ENCODE results near the gene CNOT2.

The CNOT2 gene

GRCh38 chr12:70243510-70244371 lies 508 bp downstream of the CNOT2 start:
- H3K4me3 ChIP-seq (ENCODE audit: low read depth, low read length), result peak overlapping the region; percentile 64
- no peak for DNase-seq (ENCODE audit: low read depth)
- no peak for TF ChIP-seq CTCF (IDR thresholded peaks at IDR 0.05; ENCODE audit: control insufficient read depth, extremely low read depth, insufficient read depth)

- TF ChIP-seq CTCF (IDR thresholded peaks at IDR 0.05; ENCODE audit: control insufficient read depth, extremely low read depth, insufficient read depth), result no peak
Measured at GRCh38 chr12:70244409-70244808, 1.2 kb downstream of the CNOT2 start.

GRCh38 chr12:70245458-70245857 lies 2.2 kb downstream of the CNOT2 start:
- no peak for DNase-seq (ENCODE audit: low read depth)
- peak overlapping the region; percentile 5; the same call in 1 of the 2 replicates for H3K4me3 ChIP-seq (ENCODE audit: low read depth, low read length)
- no peak for TF ChIP-seq CTCF (IDR thresholded peaks at IDR 0.05; ENCODE audit: control insufficient read depth, extremely low read depth, insufficient read depth)

More at GRCh38 chr12:70244409-70244808, 1.2 kb downstream of the CNOT2 start:
- DNase-seq (ENCODE audit: low read depth), result no peak
- peak overlapping the region; percentile 64 for H3K4me3 ChIP-seq (ENCODE audit: low read depth, low read length)

GRCh38 chr12:70246580-70246979 lies 3.3 kb downstream of the CNOT2 start:
- H3K4me3 ChIP-seq (ENCODE audit: low read depth, low read length), result no peak overlapping the region
- TF ChIP-seq CTCF (IDR thresholded peaks at IDR 0.05; ENCODE audit: control insufficient read depth, extremely low read depth, insufficient read depth), result no peak
- no peak for DNase-seq (ENCODE audit: low read depth)

- DNase-seq (ENCODE audit: low read depth), result no peak
- TF ChIP-seq CTCF (IDR thresholded peaks at IDR 0.05; ENCODE audit: control insufficient read depth, extremely low read depth, insufficient read depth), result no peak
- no peak overlapping the region for H3K4me3 ChIP-seq (ENCODE audit: low read depth, low read length)
Measured at GRCh38 chr12:70247653-70248199, 4.5 kb downstream of the CNOT2 start.

- no peak for TF ChIP-seq CTCF (IDR thresholded peaks at IDR 0.05; ENCODE audit: control insufficient read depth, extremely low read depth, insufficient read depth)
- H3K4me3 ChIP-seq (ENCODE audit: low read depth, low read length), result no peak overlapping the region
- no peak for DNase-seq (ENCODE audit: low read depth)
Measured at GRCh38 chr12:70248876-70249275, 5.6 kb downstream of the CNOT2 start.
